ENCODE results near the gene KRTAP17-1. TPM values are rescaled to one million over a fixed set of nuclear protein-coding genes. Genes with fewer than 3 reads are reported as not detected.

KRTAP17-1 gene
- total RNA-seq, 2 donors from 2014 or later: not detected

DNA sequence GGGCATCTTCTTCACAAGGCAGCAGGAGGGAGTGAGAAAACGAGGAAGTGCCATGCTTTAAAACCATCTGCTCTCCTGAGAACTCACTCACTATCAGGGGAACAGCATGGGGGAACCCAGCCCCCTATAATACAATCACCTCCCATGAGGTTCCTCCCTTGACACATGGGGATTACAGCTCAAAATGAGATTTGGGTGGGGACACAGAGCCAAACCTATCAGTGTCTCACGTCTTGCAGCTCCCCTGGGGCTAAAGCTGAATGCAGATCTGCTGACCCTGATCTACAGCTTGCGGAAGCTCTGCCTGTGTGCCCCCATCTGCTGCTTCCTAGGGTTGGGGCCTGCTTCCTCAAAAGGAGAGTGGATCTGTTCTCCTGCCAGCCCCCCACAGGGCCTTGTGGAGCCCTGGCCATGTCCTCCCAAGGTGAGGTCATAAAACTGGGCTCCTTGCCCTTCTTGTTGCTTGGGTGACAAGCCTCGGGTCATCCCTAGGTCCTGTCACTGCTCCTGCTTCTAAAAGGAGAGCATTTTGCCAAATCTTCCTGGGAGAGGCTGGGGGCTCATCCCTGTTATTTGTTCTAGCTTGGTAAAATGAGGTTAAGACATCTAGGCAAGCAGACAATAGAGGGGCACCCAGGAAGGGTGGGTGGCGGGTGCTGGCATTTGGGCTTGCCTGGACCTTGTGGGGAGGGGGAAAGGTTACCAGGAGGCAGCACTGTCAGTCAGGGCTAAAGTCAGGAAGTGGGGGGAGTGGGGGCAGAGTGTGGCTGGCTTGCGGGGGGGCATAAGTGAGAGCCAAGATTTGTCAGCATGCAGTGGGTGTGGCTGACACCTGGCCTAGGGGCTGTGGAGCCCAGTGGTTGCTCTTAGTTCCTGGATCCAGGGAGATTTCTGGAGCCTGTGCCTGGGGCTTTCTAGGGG is 19.1 kb upstream of the KRTAP17-1 start:
- intact Hi-C loops (cut with DNase I): no loop called here
- no peak for DNase-seq (ENCODE audit: low spot score)

DNA sequence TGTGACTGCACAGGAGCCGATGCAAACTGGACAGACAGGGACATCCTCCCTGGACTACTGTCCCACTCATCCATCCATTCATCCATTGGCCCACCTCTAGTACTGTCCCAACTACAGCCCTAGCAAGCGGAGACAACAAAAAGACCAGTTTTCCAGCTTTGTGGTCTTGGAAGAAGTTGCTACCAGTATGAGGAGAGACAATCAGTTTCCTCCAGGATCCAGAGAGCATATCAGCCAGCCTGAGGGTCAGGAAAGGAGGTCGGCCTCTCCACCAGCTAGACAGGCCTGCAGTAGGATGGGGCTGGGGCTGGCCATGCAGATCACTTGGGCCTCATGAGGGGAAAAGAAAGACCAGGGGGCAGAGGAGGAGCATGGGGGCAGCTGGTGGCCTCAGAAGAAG is 18.3 kb upstream of the KRTAP17-1 start:
- no peak for DNase-seq (ENCODE audit: low spot score)

DNA sequence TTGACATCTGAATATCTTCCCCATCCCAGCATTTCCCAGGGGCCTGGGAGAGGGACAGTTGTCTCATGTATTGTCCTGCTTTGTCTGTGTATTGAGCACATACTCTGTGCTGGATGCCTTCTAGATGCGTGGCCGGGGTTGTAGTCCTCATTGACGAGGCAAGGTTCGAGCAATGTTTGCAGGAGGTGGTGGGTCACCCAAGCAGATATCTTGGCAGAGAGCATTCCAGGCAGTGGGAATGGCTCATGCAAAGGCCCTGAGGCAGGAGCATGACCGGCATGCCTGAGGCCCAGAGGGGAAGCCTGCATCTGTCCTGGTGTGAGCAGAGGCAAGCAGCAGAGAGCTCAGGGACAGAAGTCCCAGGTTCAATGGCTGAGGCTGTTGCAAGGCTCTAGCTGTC is 17.6 kb upstream of the KRTAP17-1 start:
- no peak for DNase-seq (ENCODE audit: low spot score)
- intact Hi-C loops (cut with DNase I): no loop called here

More for the DNA sequence above, 18.3 kb upstream of the KRTAP17-1 start:
- intact Hi-C loops (cut with DNase I): no loop called here

DNA sequence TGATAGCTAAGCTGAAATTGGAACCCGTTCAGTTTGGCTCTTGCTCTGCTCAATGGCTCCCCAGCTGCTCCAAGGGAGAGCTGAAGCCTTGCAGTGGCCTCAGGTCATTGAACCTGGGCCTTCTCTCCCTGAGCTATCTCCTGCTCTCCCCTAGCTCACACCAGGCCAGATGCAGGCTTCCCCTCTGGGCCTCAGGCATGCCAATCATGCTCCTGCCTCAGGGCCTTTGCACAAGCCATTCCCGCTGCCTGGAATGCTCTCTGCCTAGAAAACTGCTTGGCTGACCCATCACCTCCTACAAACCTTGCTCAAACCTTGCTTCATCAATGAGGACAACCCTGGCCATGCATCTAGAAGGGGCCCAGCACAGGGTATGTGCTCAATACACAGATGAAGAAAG is 16.7 kb upstream of the KRTAP17-1 start:
- no peak for DNase-seq (ENCODE audit: low spot score)
- intact Hi-C loops (cut with DNase I): no loop called here

DNA sequence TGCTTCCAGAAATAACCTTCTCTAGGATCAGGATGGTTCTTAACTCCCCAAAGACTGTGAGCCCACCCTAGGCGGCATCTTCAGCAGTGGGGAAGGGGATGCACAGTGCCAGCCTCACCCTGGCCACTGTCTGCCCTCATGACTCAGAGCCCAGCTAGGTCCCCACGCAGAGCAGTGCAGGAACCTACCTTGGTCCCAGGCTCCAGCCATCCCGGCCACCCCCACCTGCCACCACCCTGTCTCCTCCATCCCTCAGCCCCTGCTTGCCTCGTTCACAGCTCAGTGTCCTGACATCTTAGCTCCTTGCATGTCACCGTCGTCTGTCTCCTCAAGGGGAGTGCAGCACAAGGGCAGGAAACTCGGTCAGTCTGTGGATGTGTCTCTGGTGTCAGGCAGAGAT is 16.1 kb upstream of the KRTAP17-1 start:
- intact Hi-C loops (cut with DNase I): no loop called here
- no peak for DNase-seq (ENCODE audit: low spot score)

DNA sequence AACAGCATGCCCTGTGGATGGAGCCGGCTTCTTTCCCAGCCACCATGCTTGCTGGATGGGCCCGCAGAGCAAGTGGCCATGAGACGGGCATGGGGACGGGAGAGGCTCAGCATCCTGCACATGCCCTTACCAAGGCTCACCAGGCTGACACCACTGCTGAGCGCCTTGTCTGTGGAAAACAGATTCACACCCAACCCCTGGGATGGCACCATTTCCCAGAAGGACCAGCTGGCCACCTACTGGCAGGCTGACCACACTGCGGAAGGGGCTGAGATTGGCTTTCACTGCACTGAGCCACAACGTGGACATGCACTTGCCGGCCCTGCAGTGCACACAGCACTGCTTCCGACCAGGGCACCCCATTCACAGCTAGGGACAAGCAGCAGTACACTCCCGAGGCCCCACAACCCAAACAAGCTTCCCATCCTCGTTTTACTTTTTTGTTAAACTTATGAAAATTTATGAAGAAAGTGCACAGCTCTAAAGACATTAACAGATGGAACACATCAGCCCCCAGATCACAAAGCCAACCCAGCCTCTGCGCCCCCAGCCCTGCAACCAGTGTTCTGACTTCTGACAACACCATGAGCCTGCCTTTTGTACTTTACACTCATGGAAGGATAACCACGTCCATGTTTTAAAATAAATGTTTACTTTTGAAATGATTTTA is 13.9 kb upstream of the KRTAP17-1 start:
- DNase-seq (ENCODE audit: low spot score): no peak
- intact Hi-C loops (cut with DNase I): loop anchor here (10.0 kb wide), 2 partner anchors 345 to 425 kb away; partner anchors contain the start of gene KRT40 (in 1 of the 2)

DNA sequence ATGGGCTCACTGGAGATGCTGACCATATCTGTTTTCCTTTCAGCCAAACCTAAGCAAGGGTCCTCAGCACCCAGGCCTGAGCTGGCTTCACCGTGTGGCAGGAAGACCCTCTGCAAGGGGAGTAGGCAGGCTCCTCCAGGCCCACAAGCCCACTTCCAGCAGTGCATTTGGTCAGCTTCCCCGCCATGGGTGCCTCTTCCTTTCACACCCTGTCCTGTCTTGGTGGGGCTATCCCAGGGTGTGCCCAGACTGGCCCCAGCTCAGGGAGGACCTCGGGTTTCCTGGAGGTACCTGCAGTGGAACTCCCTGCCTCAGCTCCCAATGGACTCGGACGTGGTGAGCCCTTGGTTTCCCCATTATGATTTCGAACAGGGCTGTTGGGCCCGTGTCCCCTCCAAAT is 12.7 kb upstream of the KRTAP17-1 start:
- DNase-seq (ENCODE audit: low spot score): no peak
- intact Hi-C loops (cut with DNase I): loop anchor here (10.0 kb wide), 2 partner anchors 343 to 423 kb away; partner anchors contain the start of gene KRT40 (in 1 of the 2)

DNA sequence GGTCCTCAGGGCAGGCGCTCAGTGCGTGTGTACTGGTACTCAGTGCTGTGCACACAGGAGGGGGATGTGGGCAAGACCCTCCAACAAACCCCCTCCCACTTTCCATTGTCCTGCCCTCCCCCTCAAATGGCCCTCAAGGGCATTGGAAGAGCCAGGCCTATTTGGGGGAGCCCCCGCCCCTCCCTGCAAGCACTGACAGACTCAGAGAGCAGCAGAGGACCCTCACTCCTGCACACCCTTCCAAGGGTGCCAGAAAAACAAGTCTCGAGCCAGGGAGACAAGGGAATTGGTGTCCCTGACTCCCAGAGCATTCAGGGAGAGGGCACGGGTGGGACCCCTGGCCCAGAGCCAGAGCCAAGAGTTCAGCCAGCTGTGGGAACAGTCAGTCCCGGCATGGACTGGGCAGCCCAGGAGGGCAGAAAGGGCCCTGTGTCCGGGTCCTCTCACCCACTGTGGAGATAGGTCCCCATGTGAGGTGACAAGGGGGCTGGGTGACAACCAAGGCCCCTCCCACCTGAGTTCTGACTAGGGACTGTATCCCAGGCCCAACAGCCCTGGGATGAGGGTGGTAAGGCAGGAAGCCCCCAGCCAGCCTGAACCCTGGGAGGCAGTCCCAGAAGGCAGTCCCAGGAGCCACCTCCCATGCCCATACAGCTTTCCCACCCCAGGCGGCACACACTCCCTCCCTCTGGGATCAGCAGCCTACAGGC is 12.1 kb upstream of the KRTAP17-1 start:
- DNase-seq (ENCODE audit: low spot score): no peak
- intact Hi-C loops (cut with DNase I): loop anchor here (10.0 kb wide), 2 partner anchors 343 to 423 kb away; partner anchors contain the start of gene KRT40 (in 1 of the 2)

DNA sequence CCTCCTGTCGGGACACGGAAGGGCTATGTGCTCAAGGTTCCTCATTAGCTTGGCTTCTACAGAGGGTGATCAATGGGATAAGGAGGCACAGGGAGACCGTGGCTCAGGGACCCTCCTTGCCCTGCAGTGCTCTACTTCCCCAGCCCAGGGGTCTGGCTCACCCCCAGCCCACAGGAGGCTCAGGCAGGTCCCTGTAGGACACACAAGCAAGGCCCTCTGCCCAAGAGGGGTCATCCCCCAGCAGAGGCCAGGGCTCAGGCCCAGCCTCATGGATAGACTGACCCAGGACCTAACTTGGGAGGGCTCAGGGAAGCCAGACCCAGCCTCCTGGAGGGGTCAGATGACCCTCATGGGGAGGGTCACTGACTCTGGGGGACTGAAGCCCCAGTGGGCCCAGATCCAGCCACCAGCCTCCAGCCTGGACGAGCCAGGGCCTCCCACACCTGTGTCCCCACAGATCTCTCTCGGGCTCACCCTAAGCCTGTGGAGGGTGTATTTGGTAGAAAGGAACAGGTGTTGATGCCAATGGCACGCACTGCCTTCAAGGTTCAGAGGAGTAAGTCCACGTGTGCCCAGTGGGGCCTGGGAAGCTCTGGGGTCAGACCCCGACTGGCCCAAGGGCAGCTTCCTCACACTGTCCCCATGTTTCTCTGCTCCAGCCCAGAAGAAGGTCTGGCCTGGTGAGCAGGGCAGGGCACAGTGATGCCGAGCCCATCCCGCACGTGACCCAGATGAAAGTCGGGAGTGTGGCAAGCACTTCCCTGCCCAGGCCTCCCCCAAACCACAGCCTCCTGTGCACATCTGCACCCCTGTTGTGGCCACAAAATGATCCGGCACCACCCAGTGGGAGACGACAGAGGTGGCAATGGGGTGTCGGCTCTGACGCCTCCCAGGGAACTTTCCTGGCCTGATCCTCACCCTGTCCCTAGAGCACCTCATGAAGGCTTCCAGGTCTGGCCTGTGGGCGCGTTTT is 10.9 kb upstream of the KRTAP17-1 start:
- no peak for DNase-seq (ENCODE audit: low spot score)
- intact Hi-C loops (cut with DNase I): loop anchor here (10.0 kb wide), 2 partner anchors 342 to 422 kb away; partner anchors contain the start of gene KRT40 (in 1 of the 2)

DNA sequence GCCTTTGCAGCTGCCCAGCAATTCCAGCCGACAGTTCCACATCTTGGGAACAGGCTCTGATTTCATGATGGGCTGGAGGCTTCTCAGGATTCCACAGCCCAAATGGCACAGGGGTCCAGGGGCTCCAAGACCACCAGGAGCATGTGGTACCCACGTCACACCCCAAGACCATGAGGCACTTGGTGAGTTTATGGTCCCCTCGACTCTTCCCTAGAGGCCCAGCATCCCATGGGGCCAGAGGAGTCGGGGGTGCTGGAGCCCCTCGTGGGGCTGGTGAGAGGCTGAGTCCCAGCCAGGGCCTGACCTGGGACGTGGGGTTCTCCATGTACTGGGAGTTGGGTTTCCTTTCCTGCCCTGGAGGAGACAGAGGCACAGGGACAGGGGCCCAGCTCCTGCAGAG is 10.1 kb upstream of the KRTAP17-1 start:
- intact Hi-C loops (cut with DNase I): loop anchor here (10.0 kb wide), 2 partner anchors 341 to 421 kb away; partner anchors contain the start of gene KRT40 (in 1 of the 2)
- DNase-seq (ENCODE audit: low spot score): no peak

DNA sequence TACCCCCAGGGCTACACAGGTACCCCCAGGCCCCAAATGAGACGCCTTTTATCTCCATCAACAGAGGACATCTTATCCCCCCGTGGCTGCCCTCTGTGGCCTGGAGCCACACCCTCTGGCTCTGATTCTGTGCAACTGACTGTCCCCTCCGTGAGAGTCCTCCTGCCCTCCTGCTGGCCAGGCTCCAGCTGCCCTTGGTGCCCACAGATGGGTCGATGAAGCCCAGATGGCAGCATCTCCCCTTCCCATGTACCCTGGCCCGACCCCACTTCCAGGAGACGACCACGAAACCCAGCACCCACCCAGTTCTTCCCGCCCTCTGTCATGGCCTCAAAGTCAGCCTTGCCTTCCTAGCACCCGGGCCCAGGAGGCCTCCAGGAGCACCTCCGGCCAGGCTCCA is 9.6 kb upstream of the KRTAP17-1 start:
- intact Hi-C loops (cut with DNase I): loop anchor here (10.0 kb wide), 2 partner anchors 340 to 420 kb away; partner anchors contain the start of gene KRT40 (in 1 of the 2)
- DNase-seq (ENCODE audit: low spot score): no peak

DNA sequence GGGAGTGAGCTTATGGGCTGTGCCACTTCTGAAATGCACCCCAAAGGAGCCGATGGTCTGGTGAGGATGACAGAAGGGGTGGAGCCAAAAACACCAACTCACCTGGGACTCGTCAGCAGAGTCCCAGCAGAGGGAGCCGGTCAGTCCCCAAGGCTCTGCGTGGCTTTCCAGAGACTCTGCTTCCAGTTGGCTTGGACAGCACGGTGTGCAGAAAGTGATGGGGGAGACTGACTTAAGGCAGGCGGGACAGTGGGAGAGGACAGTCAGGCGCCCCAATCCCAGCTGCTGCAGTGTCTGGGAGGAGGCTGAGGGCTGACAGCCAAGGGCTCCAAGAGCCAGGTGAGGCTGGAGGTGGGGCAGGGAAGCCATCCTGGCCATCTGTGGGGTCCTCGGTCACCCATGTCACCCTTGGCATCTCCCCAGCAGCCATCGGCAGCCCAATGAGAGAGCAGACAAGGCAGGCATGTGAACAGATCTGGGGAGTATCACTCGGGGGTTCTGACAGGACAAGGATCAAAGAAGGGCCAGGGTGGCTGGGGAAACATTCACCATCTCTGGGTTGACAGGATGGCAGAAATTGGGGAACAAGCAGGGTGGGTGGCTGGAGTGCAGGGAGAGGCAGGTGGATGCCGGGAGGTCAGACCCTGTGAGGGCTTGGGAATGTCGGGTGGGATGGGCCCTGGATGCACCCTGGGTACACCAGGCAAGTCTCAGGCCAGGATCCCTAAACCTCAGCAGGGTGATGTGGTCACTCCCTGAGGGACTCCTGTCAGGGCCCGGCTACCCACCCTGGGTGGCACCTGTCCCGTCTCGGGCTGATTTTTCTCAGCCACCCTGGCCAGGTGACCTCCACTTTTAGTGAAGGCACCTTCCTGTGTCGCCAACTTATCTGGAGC is 8.9 kb upstream of the KRTAP17-1 start:
- peak; percentile 55 for DNase-seq (ENCODE audit: low spot score)
- intact Hi-C loops (cut with DNase I): loop anchor here (10.0 kb wide), 2 partner anchors 340 to 420 kb away; partner anchors contain the start of gene KRT40 (in 1 of the 2)

DNA sequence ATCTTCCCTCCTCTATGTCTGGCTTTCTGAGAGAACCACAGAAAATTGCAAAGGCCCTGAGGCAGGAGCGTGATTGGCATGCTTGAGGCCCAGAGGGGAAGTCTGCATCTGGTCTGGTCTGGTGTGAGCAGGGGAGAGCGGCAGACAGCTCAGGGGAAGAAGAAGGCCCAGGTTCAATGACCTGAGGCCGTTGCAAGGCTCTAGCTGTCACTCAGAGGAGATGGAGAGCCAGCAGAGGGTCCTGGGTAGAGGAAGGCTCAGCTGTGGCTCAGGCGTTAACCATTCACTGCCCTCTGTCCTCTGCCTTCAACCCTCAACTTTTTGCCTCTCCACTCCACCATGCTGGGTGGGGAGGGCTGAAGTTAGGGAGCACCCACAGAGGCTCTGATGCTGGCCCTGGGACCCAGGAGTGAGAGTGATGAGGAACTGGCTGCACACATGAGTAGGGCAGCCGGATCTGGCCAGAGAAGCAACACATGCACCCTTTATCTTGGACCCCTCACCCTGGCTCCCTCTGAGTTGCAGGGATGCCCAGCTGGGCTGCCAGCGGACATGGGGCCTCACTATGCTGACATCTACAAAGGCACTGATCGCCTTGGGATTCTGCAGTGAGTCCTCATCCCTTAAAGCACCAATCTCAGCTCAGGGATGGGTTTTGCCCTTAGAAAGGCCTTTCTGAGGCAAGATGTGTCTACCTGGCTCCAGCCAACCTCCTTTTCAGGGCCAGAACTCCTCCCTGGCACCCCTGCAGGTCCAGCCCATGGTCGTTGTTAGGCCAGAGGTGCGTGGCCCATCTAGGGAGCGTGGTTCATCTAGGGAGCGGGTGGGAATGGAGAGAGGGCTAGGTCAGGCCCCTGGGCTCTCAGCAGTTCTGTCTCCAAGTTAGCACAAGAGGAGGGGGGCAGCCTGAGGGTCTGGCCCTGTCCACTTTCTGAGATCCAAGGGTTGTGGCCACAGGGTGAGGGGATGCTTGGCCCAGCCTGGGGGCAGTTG is 7.7 kb upstream of the KRTAP17-1 start:
- intact Hi-C loops (cut with DNase I): loop anchor here (1.0 to 10.0 kb wide), 3 partner anchors 24 to 418 kb away; partner anchors contain the start of gene KRT40 (in 1 of the 2)
- peak; percentile 57 for DNase-seq (ENCODE audit: low spot score)

DNA sequence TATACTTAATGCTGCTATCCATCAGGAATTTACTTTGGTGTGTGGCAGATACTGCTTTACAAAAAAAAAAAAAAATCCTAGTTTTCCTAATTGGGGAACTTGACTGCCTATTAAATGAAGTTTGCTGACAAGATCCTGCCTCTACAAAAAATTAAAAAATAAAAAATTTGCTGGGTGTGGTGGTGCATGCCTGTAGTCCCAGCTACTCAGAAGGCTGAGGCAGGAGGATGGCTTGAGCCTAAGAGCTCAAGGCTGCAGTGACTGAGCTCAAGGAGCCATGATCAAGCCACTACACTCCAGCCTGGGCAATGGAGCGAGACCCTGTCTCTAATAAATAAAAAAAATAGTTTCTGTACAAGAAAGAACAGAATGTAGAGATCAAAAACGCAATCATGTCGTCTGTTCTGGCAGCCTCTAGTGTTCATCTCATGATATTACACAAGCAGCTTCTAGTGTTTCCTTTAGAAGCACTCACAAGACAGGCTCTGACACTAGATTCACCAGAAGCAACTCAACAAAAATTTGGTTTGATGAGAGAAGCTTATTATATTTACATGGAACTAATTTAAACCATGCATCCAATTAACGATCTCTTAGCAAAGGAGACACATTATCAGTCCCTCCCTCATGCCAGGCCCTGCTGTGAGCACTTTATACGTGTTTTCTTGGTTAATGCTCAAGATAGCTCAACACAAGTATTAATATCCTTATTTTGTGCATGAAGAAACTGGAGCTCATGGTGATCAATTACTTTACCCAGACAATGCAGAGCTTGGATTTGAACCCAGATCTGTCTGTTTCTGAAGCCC is 6.8 kb upstream of the KRTAP17-1 start:
- intact Hi-C loops (cut with DNase I): loop anchor here (1.0 to 10.0 kb wide), 3 partner anchors 23 to 417 kb away; partner anchors contain the start of gene KRT40 (in 1 of the 2)
- DNase-seq (ENCODE audit: low spot score): no peak

DNA sequence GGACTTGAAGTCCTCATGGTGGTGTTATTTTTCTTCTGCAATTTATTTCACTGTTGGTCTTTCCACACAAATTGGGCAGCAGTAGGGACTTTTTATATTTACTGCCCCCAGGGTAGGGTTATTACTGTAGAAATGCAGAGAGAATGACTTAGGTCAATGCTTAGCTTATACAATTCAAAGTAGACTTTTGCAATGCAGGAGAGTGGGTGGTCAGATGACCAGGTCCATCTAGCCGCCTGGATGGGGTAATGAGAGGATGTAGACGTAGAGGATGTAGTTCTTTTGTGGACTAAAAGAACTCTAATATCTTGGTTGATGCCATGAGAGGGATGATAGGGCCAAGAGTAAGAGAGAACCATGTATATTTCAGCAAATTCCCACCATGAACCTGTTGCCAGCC is 2.7 kb upstream of the KRTAP17-1 start:
- no peak for DNase-seq (ENCODE audit: low spot score)
- intact Hi-C loops (cut with DNase I): no loop called here
